IPS DF 4.7 (cell line): ENCODE data around the gene CUX1.
"Not testable (repeated sequence)": the region's sequence is repeated elsewhere in the genome, so short reads cannot be mapped to it uniquely, and the experiment has no call there.

Experiments used
- DNase-seq: peaks from one replicate; pipeline ENCODE4 v3.0.0-alpha.2; 2013; ENCODE audit warnings: low spot score; ENCODE audit errors: extremely low read depth

CUX1 gene

DNA sequence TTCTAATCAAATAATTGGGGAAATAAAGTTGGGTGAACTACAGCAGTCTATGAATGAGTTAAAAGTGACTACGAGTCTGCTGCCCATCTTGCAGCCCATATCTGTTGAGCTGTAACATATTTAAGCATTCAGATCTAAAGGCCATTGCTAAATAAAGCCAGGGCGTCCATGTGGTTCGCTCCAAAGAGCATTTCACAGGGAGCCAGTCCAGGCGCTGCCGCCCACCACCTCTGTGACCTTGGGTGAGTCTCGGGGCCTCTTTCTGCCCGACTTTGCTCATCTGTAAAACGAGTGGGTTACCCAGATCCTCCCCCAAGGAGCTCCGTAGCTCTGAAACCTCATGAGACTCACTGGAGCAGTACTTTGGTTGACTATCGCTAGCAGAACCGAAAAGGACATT lies 223.1 kb downstream of the CUX1 start:
- no peak for DNase-seq

DNA sequence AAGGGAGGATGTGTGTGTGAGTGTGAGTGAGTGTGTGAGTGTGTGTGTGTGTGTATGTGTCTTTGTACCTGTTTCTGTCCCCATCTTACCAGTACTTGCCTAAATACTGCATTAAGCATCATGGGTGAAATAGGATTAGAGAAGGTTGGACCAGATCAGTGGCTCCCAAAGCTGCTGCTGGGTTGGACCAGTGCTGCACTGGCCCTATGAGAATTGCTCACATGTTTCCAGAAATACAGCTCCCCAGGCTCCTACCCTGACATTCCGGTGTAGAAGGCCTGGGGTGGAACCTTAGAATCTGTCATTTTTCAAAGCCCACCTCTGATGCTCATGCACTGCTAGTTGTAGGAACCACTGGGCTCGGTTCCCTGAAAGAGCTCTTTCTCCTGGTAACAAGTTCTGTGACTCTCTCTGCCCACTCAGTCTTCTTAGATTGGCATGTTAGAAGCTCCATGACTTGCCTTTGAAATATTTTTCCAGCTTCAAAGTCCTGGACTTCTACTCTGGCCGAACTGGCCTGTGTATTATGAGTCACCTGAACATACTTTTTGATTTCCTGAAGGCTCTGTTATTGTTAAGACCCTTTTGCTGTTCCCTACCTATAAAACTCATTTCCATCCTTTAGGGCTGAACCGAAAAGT lies 224.7 kb downstream of the CUX1 start:
- DNase-seq, result no peak

DNA sequence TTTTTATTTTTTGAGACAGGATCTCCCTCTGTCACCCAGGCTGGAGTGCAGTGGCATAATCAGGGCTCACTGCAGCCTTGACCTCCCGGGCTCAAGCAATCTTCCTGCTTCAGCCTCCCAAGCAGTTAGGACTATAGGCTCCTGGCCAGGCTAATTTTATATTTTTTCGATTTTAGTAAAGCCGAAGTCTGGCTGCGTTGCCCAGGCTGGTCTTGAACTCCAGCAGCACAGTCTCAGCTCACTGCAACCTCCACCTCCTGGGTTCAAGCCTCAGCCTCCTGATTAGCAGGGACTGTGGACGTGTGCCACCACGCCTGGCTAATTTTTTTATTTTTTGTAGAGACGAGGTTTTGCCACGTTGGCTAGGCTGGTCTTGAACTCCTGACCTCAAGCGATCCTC lies 225.4 kb downstream of the CUX1 start:
- DNase-seq, result not testable (repeated sequence)

DNA sequence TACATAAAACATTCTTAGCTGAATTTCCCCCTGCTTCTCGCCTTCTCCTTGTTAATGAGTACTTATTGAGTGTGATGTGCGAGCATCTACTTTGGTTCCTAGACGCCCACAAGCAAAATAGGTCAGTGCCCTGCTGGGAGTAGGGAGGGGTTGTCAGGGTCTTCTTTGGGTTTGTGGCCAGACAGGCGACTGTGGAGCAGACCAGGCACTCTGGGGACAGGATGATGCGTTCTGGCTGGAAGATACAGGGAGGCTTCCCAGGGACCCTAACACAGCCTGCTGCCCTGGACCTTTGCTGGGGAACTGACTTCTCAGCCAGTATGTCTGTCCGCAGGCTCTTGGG lies 227.2 kb downstream of the CUX1 start:
- DNase-seq, result no peak

- DNase-seq, result no peak
Measured at GRCh38 chr7:102044984-102045673, 227.7 kb downstream of the CUX1 start.

GRCh38 chr7:102045681-102046372 lies 228.4 kb downstream of the CUX1 start:
- no peak for DNase-seq

DNA sequence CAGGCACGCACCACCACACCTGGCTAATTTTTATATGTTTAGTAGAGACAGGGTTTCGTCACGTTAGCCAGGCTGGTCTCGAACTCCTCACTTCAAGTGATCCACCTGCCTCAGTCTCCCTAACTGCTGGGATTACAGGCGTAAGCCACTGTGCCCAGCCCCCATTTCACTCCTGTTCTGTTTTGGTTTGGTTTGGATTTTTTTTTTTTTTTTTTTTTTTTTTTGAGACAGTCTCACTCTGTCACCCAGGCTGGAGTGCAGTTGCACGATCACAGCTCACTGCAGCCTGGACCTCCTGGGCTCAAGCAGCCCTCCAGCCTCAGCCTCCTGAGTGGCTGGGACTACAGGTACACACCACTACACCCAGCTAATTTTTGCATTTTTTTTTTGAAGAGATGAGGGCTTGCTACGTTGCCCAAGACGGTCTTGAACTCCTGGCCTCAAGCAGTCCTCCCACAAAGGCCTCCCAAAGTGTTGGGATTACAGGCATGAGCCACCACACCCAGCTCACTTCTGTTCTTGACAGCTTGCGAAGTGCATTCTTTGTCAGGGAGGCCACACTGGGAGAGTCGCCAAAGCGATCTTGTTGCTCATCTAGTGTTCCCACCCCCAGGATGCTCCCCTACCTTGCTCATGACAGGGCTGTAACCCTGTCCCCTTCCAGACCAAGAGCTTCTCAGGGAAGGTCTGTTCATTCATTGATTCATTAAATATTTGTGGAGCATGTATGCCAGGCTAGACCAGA lies 229.1 kb downstream of the CUX1 start:
- DNase-seq, result no peak

- no peak for DNase-seq
Measured at GRCh38 chr7:102047167-102047566, 229.7 kb downstream of the CUX1 start.

DNA sequence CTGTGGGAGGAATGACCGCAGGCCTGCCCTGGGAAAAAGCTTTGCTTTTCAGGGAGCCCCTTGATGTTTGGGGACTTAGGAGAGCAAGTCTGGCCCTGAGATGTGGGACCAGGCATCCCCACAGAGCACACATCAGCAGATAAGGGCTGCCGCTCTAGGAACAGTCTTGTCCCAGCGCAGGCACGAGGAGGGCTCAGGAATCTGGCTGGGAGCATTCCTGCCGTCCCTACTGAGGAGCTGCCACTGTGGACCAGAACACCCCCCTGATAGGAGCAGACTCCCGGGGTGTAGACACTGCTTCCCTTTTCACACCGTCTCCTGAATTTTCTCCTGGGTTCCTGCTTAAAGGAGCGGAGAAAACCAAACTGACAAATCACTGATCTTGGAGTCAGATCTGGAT lies 232.3 kb downstream of the CUX1 start:
- no peak for DNase-seq

- DNase-seq, result no peak
Measured at GRCh38 chr7:102050864-102051460, 233.5 kb downstream of the CUX1 start.

GRCh38 chr7:102051736-102052135 lies 234.3 kb downstream of the CUX1 start:
- DNase-seq, result not testable (repeated sequence)

GRCh38 chr7:102054158-102054557 lies 236.7 kb downstream of the CUX1 start:
- no peak for DNase-seq

DNA sequence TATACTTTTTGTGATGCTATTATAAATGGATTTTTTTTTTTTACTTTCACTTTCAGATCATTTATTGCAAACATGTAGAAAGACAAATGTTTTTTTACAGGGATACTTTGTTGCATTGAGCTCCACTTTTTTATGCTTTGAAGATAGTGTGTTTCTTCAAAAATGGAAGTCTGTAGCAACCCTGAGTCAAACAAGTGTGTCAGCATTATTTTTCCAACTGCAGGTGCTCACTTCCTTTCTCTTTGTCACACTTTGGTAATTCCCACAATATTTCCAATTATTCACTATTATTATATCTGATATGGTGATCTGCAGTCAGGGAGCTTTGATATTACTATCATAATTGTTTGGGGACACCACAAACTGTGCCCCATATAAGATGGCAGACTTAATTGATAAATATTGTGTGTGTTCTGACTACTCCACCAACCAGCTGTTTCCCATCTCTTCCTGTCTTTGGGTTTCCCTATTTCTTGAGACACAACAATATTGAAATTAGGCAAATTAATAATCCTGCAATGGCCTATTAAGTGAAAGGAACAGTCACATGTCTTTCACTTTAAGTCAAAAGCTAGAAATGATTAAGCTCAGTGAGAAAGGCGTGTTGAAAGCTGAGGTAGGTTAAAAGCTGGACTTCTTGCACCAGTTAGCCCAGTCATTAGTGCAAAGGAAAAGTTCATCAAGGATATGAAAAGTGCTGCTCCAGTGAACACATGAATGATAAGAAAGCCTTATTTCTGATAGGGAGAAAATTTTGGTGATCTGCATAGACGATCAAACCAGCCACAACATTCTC lies 238.0 kb downstream of the CUX1 start:
- no peak for DNase-seq

DNA sequence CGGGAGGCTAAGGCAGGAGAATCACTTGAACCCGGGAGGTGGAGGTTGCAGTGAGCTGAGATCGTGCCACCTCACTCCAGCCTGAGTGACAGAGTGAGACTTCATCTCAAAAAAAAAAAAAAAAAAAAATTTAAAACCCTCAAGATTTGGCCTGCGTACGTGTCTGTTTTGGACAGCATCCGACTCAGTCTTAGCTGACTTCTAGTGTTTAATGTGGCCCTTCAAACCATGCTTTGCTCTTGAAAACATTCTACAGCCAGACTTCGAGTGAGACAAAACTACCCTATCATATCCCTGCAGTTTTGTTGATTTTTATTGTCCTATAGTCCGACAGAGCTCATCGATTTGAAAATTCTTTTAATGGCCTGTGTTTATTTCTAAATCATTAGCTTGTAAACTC lies 242.1 kb downstream of the CUX1 start:
- no peak for DNase-seq

DNA sequence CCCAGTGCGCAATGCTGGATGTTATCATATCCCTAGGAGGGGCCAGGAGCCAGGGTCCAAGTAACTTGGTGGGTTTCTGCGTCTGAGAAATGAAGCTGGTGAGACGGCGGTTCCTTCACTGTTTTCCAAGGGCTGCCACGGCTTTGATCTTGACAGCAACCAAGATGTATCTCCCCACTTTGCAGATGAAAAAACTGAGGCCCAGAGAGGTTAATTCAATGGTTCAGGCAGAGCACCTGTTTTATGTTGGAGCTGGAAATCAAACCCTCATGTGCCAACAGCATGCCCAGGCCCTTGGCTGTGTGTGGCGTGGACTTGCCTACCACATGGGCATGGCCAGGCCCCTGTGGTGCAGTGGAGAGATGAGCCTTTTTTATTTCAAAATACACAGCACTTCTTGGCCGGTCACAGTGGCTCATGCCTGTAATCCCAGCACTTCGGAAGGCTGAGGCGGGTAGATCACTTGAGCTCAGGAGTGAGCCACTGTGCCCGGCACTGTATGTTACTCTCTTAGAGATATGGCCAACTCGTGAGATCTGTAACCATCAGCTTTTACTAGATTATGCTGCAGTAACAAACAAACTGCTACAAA lies 244.0 kb downstream of the CUX1 start:
- DNase-seq, result no peak

DNA sequence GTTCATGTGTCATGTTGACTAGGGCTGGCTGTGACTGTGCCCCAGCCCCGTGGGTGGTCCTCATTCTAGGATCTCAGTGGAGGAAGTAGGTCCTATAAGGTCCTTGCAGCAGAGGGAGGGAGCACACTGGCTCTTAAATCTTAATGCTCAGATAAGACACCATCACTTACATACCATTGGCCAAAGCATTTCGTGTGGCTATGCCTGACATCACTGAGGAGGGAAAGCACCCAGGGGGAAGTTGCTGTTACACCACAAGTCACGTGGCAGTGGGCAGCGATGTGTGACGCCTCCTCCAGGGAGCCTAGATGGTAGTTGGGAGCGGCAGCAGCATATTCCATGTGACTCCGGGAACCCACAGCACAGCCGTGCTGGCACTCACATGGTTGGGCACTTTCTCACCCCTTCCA lies 244.6 kb downstream of the CUX1 start:
- no peak for DNase-seq

DNA sequence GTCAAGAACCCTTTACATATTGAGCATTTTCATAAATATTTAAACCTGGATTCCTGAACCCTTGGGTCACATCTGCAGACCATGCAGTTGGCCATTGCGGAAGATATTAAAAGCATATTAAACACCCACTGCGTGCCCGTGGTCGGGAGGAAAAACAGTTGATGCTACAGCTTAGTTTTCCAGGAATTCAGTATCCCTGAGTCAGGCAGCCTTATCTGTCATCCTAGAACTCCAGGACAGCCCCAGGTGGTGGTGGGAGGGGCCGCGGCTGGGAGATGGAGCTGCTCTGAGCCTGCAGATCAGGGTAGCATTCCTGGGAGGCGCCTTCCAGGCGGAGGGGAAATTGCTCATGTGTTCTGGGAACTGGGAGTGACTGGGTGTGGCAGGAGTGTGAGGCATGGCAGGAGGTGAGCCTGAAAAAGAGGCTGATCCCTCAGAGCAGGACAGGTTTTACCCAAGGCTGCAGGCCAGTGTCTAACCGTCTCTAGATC lies 246.3 kb downstream of the CUX1 start:
- no peak for DNase-seq

- no peak for DNase-seq
Measured at GRCh38 chr7:102064361-102065025, 247.1 kb downstream of the CUX1 start.

DNA sequence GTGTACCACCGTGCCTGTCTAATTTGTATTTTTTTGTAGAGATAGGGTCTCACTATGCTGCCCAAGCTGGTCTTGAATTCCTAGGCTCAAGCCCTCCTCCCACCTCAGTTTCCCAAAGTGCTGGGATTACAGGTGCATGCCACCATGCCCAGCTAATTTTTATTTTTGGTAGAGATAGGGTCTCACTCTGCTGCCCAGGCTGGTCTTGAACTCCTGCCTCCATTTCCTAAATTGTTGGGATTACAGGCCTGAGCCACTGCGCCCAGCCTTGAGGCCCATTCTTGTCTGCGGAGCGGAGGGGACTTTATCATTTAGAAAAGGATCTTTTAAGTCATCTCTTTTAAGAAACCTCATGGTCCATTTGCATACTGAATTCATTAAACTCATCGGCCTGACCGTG lies 247.8 kb downstream of the CUX1 start:
- DNase-seq, result no peak

DNA sequence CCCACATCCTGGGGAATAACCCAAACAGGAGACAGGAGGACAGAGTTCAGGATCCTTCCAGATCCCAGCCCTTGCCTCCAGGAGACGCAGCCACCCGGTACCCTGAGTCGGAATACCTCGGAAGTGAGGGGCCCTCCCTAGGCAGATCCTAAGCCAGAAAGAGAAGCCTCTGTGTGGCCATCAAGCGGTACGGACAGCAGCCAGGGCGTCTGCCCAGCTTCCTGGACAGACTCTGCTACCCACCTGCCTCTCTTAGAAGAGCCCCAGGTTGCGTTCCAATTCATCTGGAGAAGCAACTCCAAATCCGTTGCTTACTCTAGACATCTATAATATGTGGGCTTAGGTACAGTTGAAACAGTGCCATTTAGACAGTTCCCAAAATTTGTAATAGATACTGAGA lies 249.1 kb downstream of the CUX1 start:
- no peak for DNase-seq
